MM.1S (cell line): Measurements from ENCODE around the gene PTPRN.

Experiments
- EZH2 ChIP-seq: fragments of 300-600 bp; sonication (generic); optimal IDR thresholded peaks from 2 replicates; pipeline ENCODE3; 2017; ENCODE audit warnings: low read depth, mild to moderate bottlenecking, antibody characterized with exemption, low read length, mixed read lengths
- EZH2phosphoT487 ChIP-seq: fragments of 300-600 bp; sonication (generic); IDR thresholded peaks from 2 replicates; pipeline ENCODE4 v1.6.1; 2018; ENCODE audit warnings: antibody characterized with exemption, low read length
- TF ChIP-seq, protein P1 (sequence below): fragments of 300-600 bp; sonication (generic); IDR thresholded peaks from 2 replicates; pipeline ENCODE4 v1.5.1; 2016; ENCODE audit warnings: antibody characterized with exemption, low read length, mixed read lengths

DNA sequence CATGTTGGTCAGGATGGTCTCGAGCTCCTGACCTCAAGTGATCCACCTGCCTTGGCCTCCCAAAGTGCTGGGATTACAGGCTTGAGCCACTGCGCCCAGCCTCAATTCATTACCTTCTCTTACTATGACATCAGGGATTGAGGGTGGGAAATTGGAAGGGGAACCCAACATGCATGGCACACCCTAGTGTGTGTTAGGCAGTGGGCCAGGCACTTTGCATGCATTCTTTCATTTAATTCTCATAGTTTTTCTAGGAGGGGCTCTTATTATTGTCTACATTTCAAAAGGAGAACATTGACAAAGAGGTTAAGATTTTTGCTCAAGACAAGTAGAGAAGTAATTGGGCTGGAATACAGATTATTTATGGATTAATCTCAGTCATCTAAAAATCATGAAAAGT is 40.9 kb downstream of the PTPRN start:
- TF ChIP-seq, protein P1, sequence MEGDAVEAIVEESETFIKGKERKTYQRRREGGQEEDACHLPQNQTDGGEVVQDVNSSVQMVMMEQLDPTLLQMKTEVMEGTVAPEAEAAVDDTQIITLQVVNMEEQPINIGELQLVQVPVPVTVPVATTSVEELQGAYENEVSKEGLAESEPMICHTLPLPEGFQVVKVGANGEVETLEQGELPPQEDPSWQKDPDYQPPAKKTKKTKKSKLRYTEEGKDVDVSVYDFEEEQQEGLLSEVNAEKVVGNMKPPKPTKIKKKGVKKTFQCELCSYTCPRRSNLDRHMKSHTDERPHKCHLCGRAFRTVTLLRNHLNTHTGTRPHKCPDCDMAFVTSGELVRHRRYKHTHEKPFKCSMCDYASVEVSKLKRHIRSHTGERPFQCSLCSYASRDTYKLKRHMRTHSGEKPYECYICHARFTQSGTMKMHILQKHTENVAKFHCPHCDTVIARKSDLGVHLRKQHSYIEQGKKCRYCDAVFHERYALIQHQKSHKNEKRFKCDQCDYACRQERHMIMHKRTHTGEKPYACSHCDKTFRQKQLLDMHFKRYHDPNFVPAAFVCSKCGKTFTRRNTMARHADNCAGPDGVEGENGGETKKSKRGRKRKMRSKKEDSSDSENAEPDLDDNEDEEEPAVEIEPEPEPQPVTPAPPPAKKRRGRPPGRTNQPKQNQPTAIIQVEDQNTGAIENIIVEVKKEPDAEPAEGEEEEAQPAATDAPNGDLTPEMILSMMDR: no peak
- no peak for TF ChIP-seq EZH2
- TF ChIP-seq EZH2phosphoT487: no peak
